Urothelium cell line (cell line): ENCODE measurements around the gene LDLRAD3.

ENCODE experiments used
- DNase-seq: peaks from one replicate; pipeline ENCODE4 v3.0.0; 2011; ENCODE audit warnings: low spot score, mixed read lengths
- FAIRE-seq: peaks from 2 replicates; lab custom pipeline; 2011; peaks lifted over from hg19 to GRCh38; lab: Jason Lieb, UNC

The LDLRAD3 gene

GRCh38 chr11:36224209-36224882, 280.5 kb downstream of the LDLRAD3 start:
- FAIRE-seq (no peak), DNase-seq (no peak)

GRCh38 chr11:36227044-36227443, 283.2 kb downstream of the LDLRAD3 start:
- FAIRE-seq (no peak), DNase-seq (no peak)

- FAIRE-seq (no peak), DNase-seq (no peak)
These were observed 284.8 kb downstream of the LDLRAD3 start for GRCh38 chr11:36228689-36229088.

GRCh38 chr11:36229091-36229705, 285.3 kb downstream of the LDLRAD3 start:
- no peak for DNase-seq
- FAIRE-seq, result no peak

- DNase-seq, result peak; percentile 25
- no peak for FAIRE-seq
These were observed 287.2 kb downstream of the LDLRAD3 start for GRCh38 chr11:36230779-36231699.

- FAIRE-seq (no peak), DNase-seq (no peak)
These were observed 289.3 kb downstream of the LDLRAD3 start for GRCh38 chr11:36233204-36233603.

- DNase-seq (no peak), FAIRE-seq (no peak)
These were observed 291.0 kb downstream of the LDLRAD3 start for GRCh38 chr11:36234825-36235224.

GRCh38 chr11:36235750-36236149, 291.9 kb downstream of the LDLRAD3 start:
- DNase-seq (peak; percentile 32), FAIRE-seq (no peak)

GRCh38 chr11:36237391-36237790, 293.5 kb downstream of the LDLRAD3 start:
- DNase-seq, result no peak

GRCh38 chr11:36238036-36238631, 294.3 kb downstream of the LDLRAD3 start:
- FAIRE-seq, result no peak

More at GRCh38 chr11:36237391-36237790, 293.5 kb downstream of the LDLRAD3 start:
- FAIRE-seq, result no peak

GRCh38 chr11:36238881-36239280, 295.0 kb downstream of the LDLRAD3 start:
- FAIRE-seq, result no peak
- DNase-seq, result no peak

More at GRCh38 chr11:36238036-36238631, 294.3 kb downstream of the LDLRAD3 start:
- DNase-seq, result no peak

GRCh38 chr11:36239636-36240035, 295.8 kb downstream of the LDLRAD3 start:
- DNase-seq (no peak), FAIRE-seq (no peak)

- DNase-seq (no peak), FAIRE-seq (no peak)
These were observed 296.3 kb downstream of the LDLRAD3 start for GRCh38 chr11:36240173-36240572.

- no peak for DNase-seq
- FAIRE-seq, result no peak
These were observed 296.9 kb downstream of the LDLRAD3 start for GRCh38 chr11:36240801-36241200.

GRCh38 chr11:36241497-36241896, 297.6 kb downstream of the LDLRAD3 start:
- DNase-seq, result no peak
- FAIRE-seq, result no peak

- no peak for FAIRE-seq
- no peak for DNase-seq
These were observed 299.8 kb downstream of the LDLRAD3 start for GRCh38 chr11:36243641-36244040.

GRCh38 chr11:36247493-36247892, 303.6 kb downstream of the LDLRAD3 start:
- FAIRE-seq (no peak), DNase-seq (no peak)

GRCh38 chr11:36248436-36248835, 304.6 kb downstream of the LDLRAD3 start:
- no peak for DNase-seq
- FAIRE-seq, result no peak

- no peak for FAIRE-seq
- no peak for DNase-seq
These were observed 305.4 kb downstream of the LDLRAD3 start for GRCh38 chr11:36249246-36249645.

- DNase-seq (no peak), FAIRE-seq (no peak)
These were observed 308.0 kb downstream of the LDLRAD3 start for GRCh38 chr11:36251823-36252222.

- FAIRE-seq (no peak), DNase-seq (no peak)
These were observed 309.4 kb downstream of the LDLRAD3 start for GRCh38 chr11:36253238-36253637.
